C4-2B (cell line): ENCODE results near the gene ATG4D.

ENCODE experiments used
- ZFX ChIP-seq: fragments of 450-650 bp; IDR thresholded peaks from 2 replicates; pipeline ENCODE4 v1.6.1; 2017
- TF ChIP-seq, protein P1 (sequence below): fragments of 450-650 bp; conservative IDR thresholded peaks from 2 replicates; pipeline ENCODE4 v1.5.1; 2017; ENCODE audit warnings: mild to moderate bottlenecking

DNA sequence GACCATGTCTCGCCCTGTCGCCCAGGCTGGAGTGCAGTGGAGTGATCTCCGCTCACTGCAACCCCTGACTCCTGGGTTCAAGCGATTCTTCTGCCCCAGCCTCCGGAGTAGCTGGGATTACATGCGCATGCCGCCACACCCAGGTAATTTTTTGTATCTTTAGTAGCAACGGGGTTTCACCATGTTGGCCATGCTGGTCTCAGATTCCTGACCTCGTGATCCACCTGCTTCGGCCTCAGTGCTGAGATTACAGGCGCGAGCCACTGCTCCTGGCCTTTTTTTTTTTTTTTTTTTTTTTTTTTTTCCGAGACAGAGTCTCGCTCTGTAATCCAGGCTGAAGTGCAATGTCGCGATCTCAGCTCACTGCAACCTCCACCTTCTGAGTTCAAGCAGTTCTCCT lies 35.7 kb upstream of the ATG4D start:
- TF ChIP-seq, protein P1, sequence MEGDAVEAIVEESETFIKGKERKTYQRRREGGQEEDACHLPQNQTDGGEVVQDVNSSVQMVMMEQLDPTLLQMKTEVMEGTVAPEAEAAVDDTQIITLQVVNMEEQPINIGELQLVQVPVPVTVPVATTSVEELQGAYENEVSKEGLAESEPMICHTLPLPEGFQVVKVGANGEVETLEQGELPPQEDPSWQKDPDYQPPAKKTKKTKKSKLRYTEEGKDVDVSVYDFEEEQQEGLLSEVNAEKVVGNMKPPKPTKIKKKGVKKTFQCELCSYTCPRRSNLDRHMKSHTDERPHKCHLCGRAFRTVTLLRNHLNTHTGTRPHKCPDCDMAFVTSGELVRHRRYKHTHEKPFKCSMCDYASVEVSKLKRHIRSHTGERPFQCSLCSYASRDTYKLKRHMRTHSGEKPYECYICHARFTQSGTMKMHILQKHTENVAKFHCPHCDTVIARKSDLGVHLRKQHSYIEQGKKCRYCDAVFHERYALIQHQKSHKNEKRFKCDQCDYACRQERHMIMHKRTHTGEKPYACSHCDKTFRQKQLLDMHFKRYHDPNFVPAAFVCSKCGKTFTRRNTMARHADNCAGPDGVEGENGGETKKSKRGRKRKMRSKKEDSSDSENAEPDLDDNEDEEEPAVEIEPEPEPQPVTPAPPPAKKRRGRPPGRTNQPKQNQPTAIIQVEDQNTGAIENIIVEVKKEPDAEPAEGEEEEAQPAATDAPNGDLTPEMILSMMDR = no peak
- TF ChIP-seq ZFX = no peak
